ENCODE measurements around the gene FYN. TPM values are rescaled to one million over a fixed set of nuclear protein-coding genes. Genes with fewer than 3 reads are reported as not detected.

The FYN gene
- total and polyA plus RNA-seq, 2 of the 4 experiments (the other 2 are of a cell fraction) = 30.8 to 36.4 TPM

DNA sequence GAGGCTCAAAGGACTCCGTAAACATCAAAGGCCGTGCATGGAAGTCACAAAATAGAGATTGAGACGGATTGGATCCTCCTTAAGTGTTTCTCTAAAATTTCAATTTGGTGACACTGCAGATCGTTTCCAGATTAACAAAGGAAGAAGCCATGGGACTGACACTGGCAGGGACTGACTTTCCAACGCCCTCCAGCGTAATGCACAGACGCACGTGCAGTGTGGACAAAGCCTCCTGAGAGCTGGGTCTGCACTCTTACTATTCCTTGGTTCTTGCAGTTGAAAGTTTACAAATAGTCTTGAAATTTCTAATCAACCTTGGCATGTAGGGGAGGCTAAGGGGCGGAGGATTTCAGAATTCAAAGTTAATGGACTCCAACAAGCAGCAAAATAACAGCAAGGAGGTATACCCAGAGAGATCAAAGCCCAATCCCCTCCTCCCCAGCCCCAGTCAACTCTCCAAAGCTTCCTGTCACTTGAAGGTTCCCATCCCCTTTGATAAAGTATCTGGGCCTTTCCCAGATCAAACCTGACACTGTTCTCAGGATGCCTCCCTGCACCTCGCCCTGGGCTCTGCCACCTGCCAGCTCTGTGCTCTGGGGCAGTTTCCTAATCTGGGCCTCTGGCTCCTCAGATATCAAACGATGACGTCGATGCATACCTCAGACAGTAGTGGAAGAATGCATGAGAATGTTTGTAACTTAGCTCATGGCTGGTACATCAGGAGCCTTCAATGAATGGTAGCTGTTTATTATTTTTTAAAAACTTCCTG is 161.1 kb downstream of the FYN start:
- 0 out of 4 replicates have a peak, but pooled peaks cover 0 to 3% of the 10 kb centered on the region in 2 experiments for H3K79me1 ChIP-seq (ENCODE audit: low read depth in 1 of 2, low read length in 2 of 2)
- H2BK20ac ChIP-seq (ENCODE audit: low read depth, low read length) = no peak overlapping the region; the same call in 1 of the 2 replicates
- H3K36me3 ChIP-seq (ENCODE audit: control insufficient read depth, insufficient read depth, low read length) = peaks cover 13% of the 10 kb centered on the region
- ATAC-seq (ENCODE audit: low read depth) (peak; percentile 76), DNase-seq (peak; percentile 95)
- H4K5ac ChIP-seq (ENCODE audit: low read depth, low read length) = no peak overlapping the region
- H4K8ac ChIP-seq (ENCODE audit: low read depth in 2 of 2, low read length in 2 of 2) = peak overlapping the region; percentile 30 to 31; a peak in 3 of 4 replicates
- H4K20me1 ChIP-seq (ENCODE audit: insufficient read depth, low read length) = no peaks in the 10 kb centered on the region
- H3K9ac ChIP-seq (ENCODE audit: low read depth, low read length) = no peak overlapping the region
- no peak overlapping the region; the same call in 1 of the 2 replicates for H3K4ac ChIP-seq (ENCODE audit: low read depth, low read length)
- no peaks in the 10 kb centered on the region for H3K27me3 ChIP-seq (ENCODE audit: control insufficient read depth, insufficient read depth, low read length)
- ChIA-PET POLR2A (ENCODE audit: unreplicated experiment) (no interaction called here), CTCF (interaction anchor here (0.8 to 1.3 kb wide), 2 partner anchors 308 to 331 kb away, joined by 3 to 4 read pairs; no protein-coding TSS in a partner anchor)
- H3K9me3 ChIP-seq (ENCODE audit: control insufficient read depth, insufficient read depth, low read length) = no peaks in the 10 kb centered on the region
- no peak overlapping the region for H3K27ac ChIP-seq (ENCODE audit: insufficient read depth, low read length)
- no peak overlapping the region for H2BK120ac ChIP-seq (ENCODE audit: low read depth, low read length)
- H3K14ac ChIP-seq (replicated peaks; ENCODE audit: low read depth, low read length) = no peak overlapping the region
- H3K4me1 ChIP-seq (ENCODE audit: control insufficient read depth, insufficient read depth, low read length) = peaks cover 6% of the 10 kb centered on the region
- 0 out of 2 replicates have a peak overlapping the region, but pooled peaks have one; percentile 16 for H2AK5ac ChIP-seq (ENCODE audit: low read depth, low read length)
- H4K91ac ChIP-seq (ENCODE audit: insufficient read depth, low read depth, low read length) = peak overlapping the region; percentile 51; the same call in 1 of the 2 replicates
- dilution Hi-C loops (cut with HindIII; ENCODE audit: low sequenced_read_pairs, unreplicated experiment) = no loop called here
- no peak overlapping the region for H3K4me2 ChIP-seq (ENCODE audit: low read depth, low read length)
- WGBS, 2 experiments (ENCODE audit: extremely low coverage in 2 of 2, insufficient read length in 1 of 2) = 60% methylated on average over 2 of the region's 13 CpGs; no CpG with 5 or more reads in 1 of the 2 experiments
- 0 out of 2 replicates have a peak, but pooled peaks cover 5% of the 10 kb centered on the region for H3K9me1 ChIP-seq (ENCODE audit: insufficient read depth, low read length)
- H3K23ac ChIP-seq (ENCODE audit: low read depth, low read length) = no peak overlapping the region
- intact Hi-C loops (cut with micrococcal nuclease) = loop anchor here (2.0 to 5.0 kb wide), 2 partner anchors 110 to 161 kb away; partner anchors contain the start of gene FYN
- H3K56ac ChIP-seq (ENCODE audit: extremely low read depth, insufficient read depth, low read length) = no peak overlapping the region
- 0 out of 3 replicates have a peak overlapping the region, but pooled peaks have one; percentile 8 for H2BK15ac ChIP-seq (ENCODE audit: low read depth, low read length)
- H3K4me3 ChIP-seq (ENCODE audit: insufficient read depth, low read depth, low read length) = no peak overlapping the region
- no peak overlapping the region for H2AFZ ChIP-seq (replicated peaks; ENCODE audit: low read length, poor library complexity)
- BruUV-seq (replicated peaks) = no TSS peak
- H2BK5ac ChIP-seq (ENCODE audit: low read depth, low read length, poor library complexity, severe bottlenecking) = peak overlapping the region; percentile 43
- 0 out of 2 replicates have a peak overlapping the region, but pooled peaks have one; percentile 23 for H3K18ac ChIP-seq (ENCODE audit: low read depth, low read length)
- H2AK9ac ChIP-seq (replicated peaks; ENCODE audit: low read depth, low read length, poor library complexity) = no peak overlapping the region
- in situ Hi-C loops (cut with MboI; ENCODE audit: low sequenced_read_pairs) = no loop called here
- TF ChIP-seq CHD1 (IDR thresholded peaks at IDR 0.05; ENCODE audit: low read depth, low read length) (no peak), RCOR1 (IDR thresholded peaks at IDR 0.05; ENCODE audit: insufficient replicate concordance, low read length) (peak; percentile 55), FOS (IDR thresholded peaks at IDR 0.05; ENCODE audit: low read depth, low read length) (0 out of 2 replicates have a peak, but pooled peaks have one; percentile 11), ELK1 (IDR thresholded peaks at IDR 0.05; ENCODE audit: borderline replicate concordance, low read depth, low read length) (no peak), POLR2A (IDR thresholded peaks at IDR 0.05; ENCODE audit: low read depth, low read length) (no peak), MXI1 (IDR thresholded peaks at IDR 0.05; ENCODE audit: borderline replicate concordance, low read depth, low read length) (no peak), CTCF (conservative IDR thresholded peaks at IDR 0.05; ENCODE audit: low read depth, low read length) (no peak), RAD21 (IDR thresholded peaks at IDR 0.05; ENCODE audit: low read length) (peak; percentile 35), NFE2L2 (IDR thresholded peaks at IDR 0.05; ENCODE audit: low read depth, low read length) (no peak; the same call in 1 of the 2 replicates), CEBPB (IDR thresholded peaks at IDR 0.05; ENCODE audit: low read depth, low read length) (peak; percentile 74; the same call in 1 of the 2 replicates), RFX5 (IDR thresholded peaks at IDR 0.05; ENCODE audit: low read depth, low read length) (no peak), BHLHE40 (IDR thresholded peaks at IDR 0.05; ENCODE audit: low read depth, low read length) (no peak), MAFK (IDR thresholded peaks at IDR 0.05; ENCODE audit: low read depth, low read length) (no peak)
- TF ChIP-seq, protein P1, sequence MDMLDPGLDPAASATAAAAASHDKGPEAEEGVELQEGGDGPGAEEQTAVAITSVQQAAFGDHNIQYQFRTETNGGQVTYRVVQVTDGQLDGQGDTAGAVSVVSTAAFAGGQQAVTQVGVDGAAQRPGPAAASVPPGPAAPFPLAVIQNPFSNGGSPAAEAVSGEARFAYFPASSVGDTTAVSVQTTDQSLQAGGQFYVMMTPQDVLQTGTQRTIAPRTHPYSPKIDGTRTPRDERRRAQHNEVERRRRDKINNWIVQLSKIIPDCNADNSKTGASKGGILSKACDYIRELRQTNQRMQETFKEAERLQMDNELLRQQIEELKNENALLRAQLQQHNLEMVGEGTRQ (IDR thresholded peaks at IDR 0.05; ENCODE audit: low read depth, low read length) = no peak

Measured in IMR-90 (cell line).